ENCODE data around the gene PPP4R3A.
"Not testable (repeated sequence)": the region's sequence is repeated elsewhere in the genome, so short reads cannot be mapped to it uniquely, and the experiment has no call there.

The PPP4R3A gene

DNA sequence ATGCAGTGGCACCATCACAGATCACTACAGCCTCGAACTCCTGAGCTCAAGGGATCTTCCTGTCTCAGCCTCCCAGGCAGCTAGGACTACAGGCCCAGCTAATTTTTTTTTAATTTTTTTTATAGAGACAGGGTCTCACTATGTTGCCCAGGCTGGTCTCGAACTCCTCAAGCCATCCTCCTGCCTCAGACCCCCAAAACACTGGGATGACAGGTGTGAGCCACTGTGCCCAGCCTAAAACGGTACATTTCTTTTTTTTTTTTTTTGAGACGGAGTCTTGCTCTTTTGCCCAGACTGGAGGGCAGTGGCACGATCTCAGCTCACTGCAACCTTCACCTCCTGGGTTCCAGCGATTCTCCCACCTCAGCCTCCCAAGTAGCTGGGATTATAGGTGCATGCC, 100.9 kb downstream of the PPP4R3A start:
- not testable (repeated sequence) for DNase-seq (ENCODE audit: low spot score)

Data from cerebellar cortex (tissue), 1 donor.